ENCODE results near the gene GSTT2. TPM values are rescaled to one million over a fixed set of nuclear protein-coding genes. Genes with fewer than 3 reads are reported as not detected.

GSTT2 gene
- total RNA-seq, 2 donors from 2014 or later, result 1.2 to 3.9 TPM

DNA sequence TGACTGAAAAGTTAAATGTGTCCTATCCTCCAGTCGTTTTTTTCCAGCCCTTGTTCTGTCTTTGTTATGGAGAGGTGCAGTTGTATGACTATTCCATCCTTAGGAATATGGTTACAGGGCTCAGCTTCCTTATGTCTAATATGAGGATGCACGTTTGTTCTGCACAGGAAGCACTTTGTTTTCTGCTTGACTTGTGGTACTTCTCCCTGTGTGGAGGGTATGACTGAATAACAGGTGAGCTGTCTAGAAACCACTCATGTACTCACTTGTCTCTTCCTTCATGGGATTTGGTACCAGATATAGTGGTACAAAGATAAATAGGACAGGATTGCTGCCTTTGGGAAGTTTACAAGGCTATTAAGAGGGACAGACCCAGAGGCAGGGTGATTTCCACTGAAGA lies 48.6 kb downstream of the GSTT2 start:
- intact Hi-C loops (cut with DNase I), result no loop called here
- no peak for DNase-seq (ENCODE audit: low spot score)

DNA sequence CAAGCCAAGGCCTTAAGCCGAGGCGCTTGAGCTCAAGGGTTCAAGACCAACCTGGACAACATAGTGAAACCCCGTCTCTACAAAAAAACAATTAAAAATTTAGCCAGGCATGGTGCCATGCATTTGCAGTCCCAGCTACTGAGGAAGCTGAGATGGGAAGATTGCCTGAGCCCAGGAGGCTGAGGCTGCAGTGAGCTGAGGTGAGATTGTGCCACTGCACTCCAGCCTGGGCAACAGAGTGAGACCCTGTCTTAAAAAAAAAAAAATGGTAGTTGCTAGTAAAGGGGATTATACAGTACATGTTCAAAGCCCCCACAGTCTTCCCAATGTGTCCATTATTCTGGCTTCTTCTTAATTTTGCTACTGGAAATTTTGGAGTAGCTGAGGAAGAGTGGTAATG lies 49.4 kb downstream of the GSTT2 start:
- intact Hi-C loops (cut with DNase I), result no loop called here
- DNase-seq (ENCODE audit: low spot score), result no peak

DNA sequence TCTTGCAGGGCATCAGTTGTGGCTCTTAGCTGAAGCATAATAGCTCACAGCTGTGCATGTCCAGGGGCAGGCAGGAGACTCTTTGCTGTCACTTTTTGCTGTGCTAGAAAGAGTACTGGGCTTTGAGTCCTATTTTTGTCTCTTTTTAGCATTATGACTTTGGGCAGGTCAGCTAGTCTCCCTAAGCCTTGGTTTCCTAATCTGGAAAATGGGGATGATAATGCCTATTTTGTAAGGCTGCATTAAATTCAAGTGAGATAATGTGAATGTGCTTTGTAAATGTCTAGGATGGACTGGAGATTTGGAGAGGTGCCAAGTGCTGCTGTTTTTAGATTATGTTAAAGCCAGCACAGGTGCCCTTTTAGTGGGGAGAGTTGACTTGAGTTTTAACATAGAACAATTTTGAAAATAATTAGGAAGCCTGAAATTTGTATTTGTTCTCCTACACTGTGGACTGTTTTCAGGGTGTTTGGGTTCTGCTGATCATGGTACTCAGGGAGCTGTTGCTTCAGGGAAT lies 50.3 kb downstream of the GSTT2 start:
- no peak for DNase-seq (ENCODE audit: low spot score)
- intact Hi-C loops (cut with DNase I), result no loop called here

Other genes starting within 250 kb of the GSTT2 start
- gene ZNF70, start 229.0 kb upstream of the GSTT2 start, total RNA-seq, result 1 to 10 TPM; 6.2 to 7.7 TPM
- under 1 TPM in 1 of 2 donors, not detected in 1; 0.43 TPM for gene VPREB3, start 225.7 kb upstream of the GSTT2 start, total RNA-seq
- gene C22orf15, start 217.1 kb upstream of the GSTT2 start, total RNA-seq, result not detected
- 10 to 100 TPM; 59.0 to 68.7 TPM for gene CHCHD10, start 212.2 kb upstream of the GSTT2 start, total RNA-seq
- 1 to 10 TPM; 2.8 to 5.8 TPM for gene MMP11, start 207.3 kb upstream of the GSTT2 start, total RNA-seq
- 10 to 100 TPM; 42.6 to 45.8 TPM for gene SMARCB1, start 193.2 kb upstream of the GSTT2 start, total RNA-seq
- under 1 TPM; 0.83 to 0.95 TPM for gene DERL3, start 141.1 kb upstream of the GSTT2 start, total RNA-seq
- gene SLC2A11, start 122.3 kb upstream of the GSTT2 start, total RNA-seq, result 1 to 10 TPM; 4.9 to 7.4 TPM
- gene MIF, start 85.8 kb upstream of the GSTT2 start, total RNA-seq, result 100 to 1,000 TPM; 385 to 448 TPM
- gene GSTT2B, start 18.9 kb upstream of the GSTT2 start, total RNA-seq, result 10 to 100 TPM in 1 of 2 donors, 1 to 10 TPM in 1; 5.6 to 13.1 TPM
- 1 to 10 TPM in 1 of 2 donors, under 1 TPM in 1; 0.90 to 1.7 TPM for gene DDTL, start 13.2 kb upstream of the GSTT2 start, total RNA-seq
- 10 to 100 TPM; 48.5 to 50.3 TPM for gene DDT, start 5.7 kb upstream of the GSTT2 start, total RNA-seq
- gene GSTT4, start 25.3 kb downstream of the GSTT2 start, total RNA-seq, result not detected
- 10 to 100 TPM; 44.5 to 52.3 TPM for gene CABIN1, start 31.2 kb downstream of the GSTT2 start, total RNA-seq
- gene SUSD2, start 201.4 kb downstream of the GSTT2 start, total RNA-seq, result 10 to 100 TPM; 11.9 to 29.5 TPM